Stimulated activated CD8-positive, alpha-beta memory T cell treated with anti-CD3 and anti-CD28 coated beads, Interleukin-15, amount 100 ng/mL, for 48 hours (primary cell): ENCODE data around the gene C16orf54.
"Not testable (repeated sequence)": the region's sequence is repeated elsewhere in the genome, so short reads cannot be mapped to it uniquely, and the experiment has no call there.

Source experiments
- DNase-seq, 2 donors: peaks; one replicate each; pipeline ENCODE4 v3.0.0-alpha.2; 2020; ENCODE audit warnings: low read depth in 2 of 2

The C16orf54 gene

GRCh38 chr16:29769507-29769906, 23.7 kb upstream of the C16orf54 start:
- no peak for DNase-seq

- no peak for DNase-seq
Observed at GRCh38 chr16:29767062-29767461, 21.3 kb upstream of the C16orf54 start.

- DNase-seq: no peak
Observed at GRCh38 chr16:29766571-29766970, 20.8 kb upstream of the C16orf54 start.

- no peak for DNase-seq
Observed at GRCh38 chr16:29765167-29766032, 19.6 kb upstream of the C16orf54 start.

GRCh38 chr16:29763326-29763725, 17.5 kb upstream of the C16orf54 start:
- no peak for DNase-seq

GRCh38 chr16:29761882-29762281, 16.1 kb upstream of the C16orf54 start:
- DNase-seq: no peak

- DNase-seq: not testable (repeated sequence)
Observed at GRCh38 chr16:29761280-29761651, 15.5 kb upstream of the C16orf54 start.

- DNase-seq: no peak
Observed at GRCh38 chr16:29760567-29761279, 14.9 kb upstream of the C16orf54 start.

- DNase-seq: no peak
Observed at GRCh38 chr16:29757950-29758466, 12.2 kb upstream of the C16orf54 start.

GRCh38 chr16:29757086-29757485, 11.3 kb upstream of the C16orf54 start:
- DNase-seq: not testable (repeated sequence)

GRCh38 chr16:29756654-29757053, 10.9 kb upstream of the C16orf54 start:
- no peak for DNase-seq

GRCh38 chr16:29753516-29753915, 7.7 kb upstream of the C16orf54 start:
- DNase-seq: no peak

GRCh38 chr16:29748760-29749149, 3.0 kb upstream of the C16orf54 start:
- DNase-seq: not testable (repeated sequence)

GRCh38 chr16:29747947-29748759, 2.4 kb upstream of the C16orf54 start:
- DNase-seq: no peak

- not testable (repeated sequence) for DNase-seq
Observed at GRCh38 chr16:29746518-29746917, 728 bp upstream of the C16orf54 start.

GRCh38 chr16:29745121-29745852, 503 bp downstream of the C16orf54 start:
- DNase-seq: peak; percentile 49 to 62

- DNase-seq: no peak
Observed at GRCh38 chr16:29744541-29745101, 1.2 kb downstream of the C16orf54 start.

- DNase-seq: no peak
Observed at GRCh38 chr16:29743827-29744531, 1.8 kb downstream of the C16orf54 start.

GRCh38 chr16:29743475-29743826, 2.3 kb downstream of the C16orf54 start:
- DNase-seq: no peak

GRCh38 chr16:29742683-29743275, 3.0 kb downstream of the C16orf54 start:
- DNase-seq: no peak
